Measurements from ENCODE around the gene KASH5. TPM values are rescaled to one million over a fixed set of nuclear protein-coding genes. Genes with fewer than 3 reads are reported as not detected.

The KASH5 gene
- total RNA-seq, 1 experiment from 2014 or later, result not detected

DNA sequence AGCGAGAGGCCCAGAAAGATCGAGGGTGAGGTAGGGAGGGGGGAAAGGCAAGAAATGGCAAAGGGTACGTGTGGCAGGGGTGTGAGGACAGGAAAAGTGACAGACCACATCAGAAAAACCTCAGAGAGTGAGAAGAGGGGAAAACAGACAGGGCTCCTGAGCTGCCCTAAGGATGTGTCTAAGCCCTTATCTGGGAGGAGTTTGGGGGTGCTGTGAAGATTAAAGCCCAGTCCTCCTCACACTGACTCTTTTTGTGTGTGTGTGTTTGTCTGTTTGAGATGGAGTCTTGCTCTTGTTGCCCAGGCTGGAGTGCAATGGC, 35.9 kb downstream of the KASH5 start:
- Histone ChIP-seq H3K27ac (ENCODE audit: low read length) (no peak overlapping the region), H2AFZ (ENCODE audit: low read length) (no peak overlapping the region), H4K20me1 (ENCODE audit: low read length) (no peaks in the 10 kb centered on the region), H3K4me3 (ENCODE audit: low read length) (no peak overlapping the region), H3K27me3 (ENCODE audit: low read length) (peaks cover 98% of the 10 kb centered on the region), H3K36me3 (ENCODE audit: low read depth, low read length) (no peaks in the 10 kb centered on the region), H3K9ac (ENCODE audit: low read length) (no peak overlapping the region), H3K4me1 (ENCODE audit: insufficient read depth, low read length) (0 out of 2 replicates have a peak, but pooled peaks cover 8% of the 10 kb centered on the region), H3F3A (ENCODE audit: low read length, unreplicated experiment) (no peaks in the 10 kb centered on the region), H3K9me3 (ENCODE audit: low read length) (no peaks in the 10 kb centered on the region), H3K4me2 (ENCODE audit: low read length) (no peak overlapping the region), H3K9me2 (replicated peaks; ENCODE audit: low read length) (no peaks in the 10 kb centered on the region), H3K79me2 (ENCODE audit: low read length) (no peaks in the 10 kb centered on the region)
- DNase-seq, result no peak
- no peak for ATAC-seq
- POLR2A ChIA-PET (ENCODE audit: unreplicated experiment), result no interaction called here
- CTCF ChIA-PET, result no interaction called here
- TF ChIP-seq EZH2phosphoT487 (IDR thresholded peaks at IDR 0.05; ENCODE audit: borderline replicate concordance, low read length) (no peak), EZH2 (IDR thresholded peaks at IDR 0.05; ENCODE audit: low read length, unreplicated experiment) (no peak), CTCF (conservative IDR thresholded peaks at IDR 0.05; ENCODE audit: low read depth, low read length) (no peak)
- intact Hi-C loops (cut with micrococcal nuclease), result no loop called here
- BruUV-seq (replicated peaks), result no TSS peak

DNA sequence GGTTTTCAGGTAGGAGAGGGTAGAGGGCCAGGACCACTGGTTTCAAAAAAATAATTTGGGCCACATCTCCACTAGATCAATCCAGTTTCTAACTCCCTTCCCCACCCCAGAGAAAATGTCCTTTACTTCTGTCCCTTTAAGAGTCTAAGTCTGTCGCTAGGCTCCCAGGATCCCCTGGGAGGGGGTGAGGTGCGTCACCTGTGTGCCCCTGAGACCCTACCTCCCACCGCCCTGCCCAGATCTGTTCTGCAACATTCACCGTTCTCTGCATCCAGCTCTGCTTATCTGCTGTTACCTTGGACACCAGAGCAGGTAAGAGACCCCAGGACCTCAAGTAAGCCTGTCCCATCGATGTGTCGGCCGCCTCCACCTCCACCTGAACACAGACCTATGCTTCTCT, 37.1 kb downstream of the KASH5 start, which contains the start of gene GFY:
Gene GFY (plus strand): TSS at position 211 of the 400 bp plus-strand sequence. CDS start 1,043 bp downstream, outside the sequence.
- H3F3A ChIP-seq (ENCODE audit: low read length, unreplicated experiment), result no peaks in the 10 kb centered on the region
- H3K9me2 ChIP-seq (replicated peaks; ENCODE audit: low read length), result no peaks in the 10 kb centered on the region
- 0 out of 2 replicates have a peak, but pooled peaks cover 8% of the 10 kb centered on the region for H3K4me1 ChIP-seq (ENCODE audit: insufficient read depth, low read length)
- ChIA-PET CTCF (interaction anchor here (0.6 kb wide), 1 partner anchor 57 kb away, joined by 3 read pairs; no protein-coding TSS in a partner anchor), POLR2A (ENCODE audit: unreplicated experiment) (no interaction called here)
- no peaks in the 10 kb centered on the region for H3K9me3 ChIP-seq (ENCODE audit: low read length)
- no peak within 1 kb of the TSS for H2AFZ ChIP-seq (ENCODE audit: low read length)
- no peak within 1 kb of the TSS for H3K4me2 ChIP-seq (ENCODE audit: low read length)
- DNase-seq (no peak), ATAC-seq (no peak)
- no peak within 1 kb of the TSS for H3K4me3 ChIP-seq (ENCODE audit: low read length)
- H3K27ac ChIP-seq (ENCODE audit: low read length), result no peak within 1 kb of the TSS
- no peaks in the 10 kb centered on the region for H4K20me1 ChIP-seq (ENCODE audit: low read length)
- no peak for TF ChIP-seq EZH2 (IDR thresholded peaks at IDR 0.05; ENCODE audit: low read length, unreplicated experiment)
- TF ChIP-seq CTCF (conservative IDR thresholded peaks at IDR 0.05; ENCODE audit: low read depth, low read length), result no peak
- TF ChIP-seq EZH2phosphoT487 (IDR thresholded peaks at IDR 0.05; ENCODE audit: borderline replicate concordance, low read length), result no peak
- no peaks in the 10 kb centered on the region for H3K79me2 ChIP-seq (ENCODE audit: low read length)
- intact Hi-C loops (cut with micrococcal nuclease), result no loop called here
- no peak within 1 kb of the TSS for H3K9ac ChIP-seq (ENCODE audit: low read length)
- peaks cover 86% of the 10 kb centered on the region for H3K27me3 ChIP-seq (ENCODE audit: low read length)
- no TSS peak for BruUV-seq (replicated peaks)
- no peaks in the 10 kb centered on the region for H3K36me3 ChIP-seq (ENCODE audit: low read depth, low read length)

- ChIA-PET POLR2A (ENCODE audit: unreplicated experiment) (no interaction called here), CTCF (no interaction called here)
- Histone ChIP-seq H4K20me1 (ENCODE audit: low read length) (no peaks in the 10 kb centered on the region), H3F3A (ENCODE audit: low read length, unreplicated experiment) (no peaks in the 10 kb centered on the region), H3K36me3 (ENCODE audit: low read depth, low read length) (no peaks in the 10 kb centered on the region), H3K79me2 (ENCODE audit: low read length) (no peaks in the 10 kb centered on the region), H3K27me3 (ENCODE audit: low read length) (peaks cover 77% of the 10 kb centered on the region), H3K9me2 (replicated peaks; ENCODE audit: low read length) (no peaks in the 10 kb centered on the region), H2AFZ (ENCODE audit: low read length) (no peak overlapping the region), H3K9me3 (ENCODE audit: low read length) (no peaks in the 10 kb centered on the region), H3K27ac (ENCODE audit: low read length) (no peak overlapping the region), H3K4me1 (ENCODE audit: insufficient read depth, low read length) (0 out of 2 replicates have a peak, but pooled peaks cover 8% of the 10 kb centered on the region), H3K9ac (ENCODE audit: low read length) (no peak overlapping the region), H3K4me3 (ENCODE audit: low read length) (no peak overlapping the region), H3K4me2 (ENCODE audit: low read length) (no peak overlapping the region)
- DNase-seq (peak; percentile 37), ATAC-seq (no peak)
- no peak for TF ChIP-seq EZH2 (IDR thresholded peaks at IDR 0.05; ENCODE audit: low read length, unreplicated experiment)
- no peak for TF ChIP-seq CTCF (conservative IDR thresholded peaks at IDR 0.05; ENCODE audit: low read depth, low read length)
- TF ChIP-seq EZH2phosphoT487 (IDR thresholded peaks at IDR 0.05; ENCODE audit: borderline replicate concordance, low read length), result no peak
- no TSS peak for BruUV-seq (replicated peaks)
- intact Hi-C loops (cut with micrococcal nuclease), result no loop called here
These were observed 38.0 kb downstream of the KASH5 start for GRCh38 chr19:49425922-49426592.

All from PC-3 (cell line).